Measurements from ENCODE around the gene AGMO. TPM values are rescaled to one million over a fixed set of nuclear protein-coding genes. Genes with fewer than 3 reads are reported as not detected.

Gene AGMO
- total RNA-seq, 4 donors from 2014 or later = 0.11 to 0.55 TPM; not detected in 2

- no peaks in the 10 kb centered on the region for H3K36me3 ChIP-seq
- H3K4me3 ChIP-seq = no peak overlapping the region
- no peaks in the 10 kb centered on the region for H3K4me1 ChIP-seq
- in situ Hi-C loops (cut with MboI; ENCODE audit: low sequenced_read_pairs in 4 of 4) = no loop called here
- DNase-seq = no peak
- H3K9me3 ChIP-seq = no peaks in the 10 kb centered on the region
- no peaks in the 10 kb centered on the region for H3K27me3 ChIP-seq
- intact Hi-C loops (cut with DNase I; ENCODE audit: low total_unique reads) = no loop called here
- TF ChIP-seq POLR2A (IDR thresholded peaks at IDR 0.05) = no peak
- no peak for ATAC-seq
- H3K27ac ChIP-seq = no peak overlapping the region
These were observed 161.4 kb downstream of the AGMO start for GRCh38 chr7:15400440-15400839.

GRCh38 chr7:15399441-15399840 lies 162.4 kb downstream of the AGMO start:
- Histone ChIP-seq H3K27me3 (no peaks in the 10 kb centered on the region), H3K9me3 (no peaks in the 10 kb centered on the region), H3K4me3 (no peak overlapping the region), H3K4me1 (no peaks in the 10 kb centered on the region), H3K27ac (no peak overlapping the region), H3K36me3 (no peaks in the 10 kb centered on the region)
- in situ Hi-C loops (cut with MboI; ENCODE audit: low sequenced_read_pairs in 4 of 4) (no loop called here), intact Hi-C loops (cut with DNase I; ENCODE audit: low total_unique reads) (no loop called here)
- TF ChIP-seq POLR2A (IDR thresholded peaks at IDR 0.05) (no peak), CTCF (IDR thresholded peaks at IDR 0.05 in 4 of 5, conservative IDR thresholded peaks at IDR 0.05 in 1 of 5) (no peak)
- ATAC-seq = no peak
- DNase-seq = no peak

- DNase-seq (no peak), ATAC-seq (no peak)
- TF ChIP-seq CTCF (IDR thresholded peaks at IDR 0.05 in 4 of 5, conservative IDR thresholded peaks at IDR 0.05 in 1 of 5) (no peak), POLR2A (IDR thresholded peaks at IDR 0.05) (no peak)
- Histone ChIP-seq H3K27ac (no peak overlapping the region), H3K36me3 (no peaks in the 10 kb centered on the region), H3K27me3 (no peaks in the 10 kb centered on the region), H3K4me1 (no peaks in the 10 kb centered on the region), H3K4me3 (no peak overlapping the region), H3K9me3 (no peaks in the 10 kb centered on the region)
- intact Hi-C loops (cut with DNase I; ENCODE audit: low total_unique reads) (no loop called here), in situ Hi-C loops (cut with MboI; ENCODE audit: low sequenced_read_pairs in 4 of 4) (no loop called here)
These were observed 163.7 kb downstream of the AGMO start for GRCh38 chr7:15397922-15398760.

DNA sequence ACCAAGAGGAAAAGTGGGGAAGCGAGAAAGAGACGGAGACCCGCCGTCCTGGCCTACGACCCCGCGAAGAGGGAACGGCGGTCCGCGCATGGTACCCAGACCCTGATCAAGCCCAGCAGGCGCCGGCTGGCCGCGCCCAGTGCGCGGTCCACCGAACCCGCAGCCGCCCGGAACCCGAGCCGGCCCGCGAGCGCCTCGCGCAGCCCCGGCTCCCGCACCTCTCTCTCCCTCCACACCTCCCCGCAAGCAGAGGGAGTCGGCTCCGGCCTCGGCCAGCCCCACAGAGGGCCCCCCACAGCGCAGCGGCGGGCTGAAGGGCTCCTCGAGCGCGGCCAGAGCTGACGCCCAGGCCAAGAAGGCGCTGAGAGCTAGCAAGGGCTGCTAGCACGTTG lies 164.7 kb downstream of the AGMO start:
- no peak for DNase-seq

More for the DNA sequence above, 164.7 kb downstream of the AGMO start:
- in situ Hi-C loops (cut with MboI; ENCODE audit: low sequenced_read_pairs in 4 of 4) = no loop called here
- TF ChIP-seq CTCF (IDR thresholded peaks at IDR 0.05 in 4 of 5, conservative IDR thresholded peaks at IDR 0.05 in 1 of 5) (no peak), POLR2A (IDR thresholded peaks at IDR 0.05) (no peak)
- Histone ChIP-seq H3K27ac (no peak overlapping the region), H3K4me3 (no peak overlapping the region), H3K4me1 (no peaks in the 10 kb centered on the region), H3K27me3 (no peaks in the 10 kb centered on the region), H3K9me3 (no peaks in the 10 kb centered on the region), H3K36me3 (no peaks in the 10 kb centered on the region)
- ATAC-seq = no peak
- intact Hi-C loops (cut with DNase I; ENCODE audit: low total_unique reads) = no loop called here
